Measurements from ENCODE around the gene CNIH4.
"Not testable (repeated sequence)": the region's sequence is repeated elsewhere in the genome, so short reads cannot be mapped to it uniquely, and the experiment has no call there.

Gene CNIH4

DNA sequence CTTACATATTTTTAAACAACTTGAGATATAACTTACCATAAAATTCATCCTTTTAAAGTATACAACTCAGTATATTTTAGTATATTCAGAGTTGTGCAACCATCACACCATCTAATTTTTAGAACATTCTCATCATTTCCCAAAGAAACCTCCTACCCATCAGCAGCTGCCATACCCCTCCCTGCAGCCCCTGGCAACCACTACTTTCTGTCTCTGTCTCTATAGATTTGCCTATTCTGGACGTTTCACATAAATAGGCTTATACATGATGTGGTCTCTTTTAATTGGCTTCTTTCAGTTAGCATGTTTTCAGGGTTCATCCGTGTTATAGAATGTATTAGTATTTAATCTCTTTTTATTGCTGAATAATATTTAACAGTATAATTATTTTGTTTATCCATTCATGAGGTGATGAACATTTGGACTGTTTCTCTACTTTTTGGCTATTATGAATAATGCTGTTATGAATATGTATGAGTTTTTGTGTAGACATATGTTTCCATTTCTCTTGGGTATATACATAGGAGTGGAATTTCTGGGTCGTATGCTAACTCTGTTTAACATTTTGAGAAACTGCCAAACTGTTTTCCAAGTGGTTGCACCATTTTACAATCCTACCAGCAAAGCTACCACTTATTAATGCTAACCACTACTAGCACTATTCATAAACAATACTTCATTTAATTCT, 48.4 kb downstream of the CNIH4 start:
- no peak for FAIRE-seq

GRCh38 chr1:224405604-224405970, 48.9 kb downstream of the CNIH4 start:
- FAIRE-seq = no peak

- FAIRE-seq = no peak
These were observed 49.5 kb downstream of the CNIH4 start for GRCh38 chr1:224406216-224406615.

DNA sequence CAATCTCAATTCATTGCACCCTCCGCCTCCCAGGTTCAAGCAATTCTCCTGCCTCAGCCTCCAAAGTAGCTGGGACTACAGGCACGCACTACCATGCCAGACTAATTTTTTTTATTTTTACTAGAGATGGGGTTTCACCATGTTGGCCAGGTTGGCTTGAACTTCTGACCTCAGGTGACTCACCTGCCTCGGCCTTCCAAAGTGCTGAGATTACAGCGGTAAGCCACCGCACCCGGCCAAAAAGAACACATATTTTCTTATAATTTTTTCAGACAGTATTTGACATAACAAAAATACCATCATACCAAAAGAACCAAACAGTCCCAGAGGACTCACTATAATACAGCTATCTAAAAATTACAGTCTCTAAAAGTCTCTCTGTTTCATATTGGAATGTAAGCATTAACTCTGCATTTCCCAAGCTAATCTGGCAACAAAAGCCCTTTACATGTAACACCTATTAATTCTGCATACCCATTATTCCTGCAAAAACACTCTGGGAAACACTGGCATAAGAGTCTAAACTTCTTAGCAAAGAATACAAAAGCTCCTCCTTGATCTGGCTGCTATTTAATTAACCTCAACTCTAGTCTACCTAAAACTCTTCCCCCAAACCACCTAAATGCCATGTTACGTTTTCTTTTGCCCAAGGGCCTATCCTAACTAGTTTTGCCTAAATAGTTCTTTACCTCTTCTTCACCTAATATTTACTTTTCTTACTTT, 51.1 kb downstream of the CNIH4 start:
- no peak for FAIRE-seq

DNA sequence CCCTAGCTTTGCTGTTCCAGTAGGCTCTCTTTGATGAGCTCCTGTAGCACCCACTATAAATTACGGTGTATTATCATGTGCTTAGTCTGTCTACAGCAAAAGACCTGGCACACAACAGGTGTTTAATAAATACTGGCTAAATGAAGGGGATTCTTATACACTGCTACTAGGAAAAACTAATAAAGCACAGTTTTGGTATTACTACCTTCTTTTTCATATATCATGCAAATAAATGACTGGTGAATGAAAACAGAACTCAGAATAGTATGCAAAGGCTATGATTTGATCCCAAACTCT, 51.6 kb downstream of the CNIH4 start:
- FAIRE-seq = no peak

DNA sequence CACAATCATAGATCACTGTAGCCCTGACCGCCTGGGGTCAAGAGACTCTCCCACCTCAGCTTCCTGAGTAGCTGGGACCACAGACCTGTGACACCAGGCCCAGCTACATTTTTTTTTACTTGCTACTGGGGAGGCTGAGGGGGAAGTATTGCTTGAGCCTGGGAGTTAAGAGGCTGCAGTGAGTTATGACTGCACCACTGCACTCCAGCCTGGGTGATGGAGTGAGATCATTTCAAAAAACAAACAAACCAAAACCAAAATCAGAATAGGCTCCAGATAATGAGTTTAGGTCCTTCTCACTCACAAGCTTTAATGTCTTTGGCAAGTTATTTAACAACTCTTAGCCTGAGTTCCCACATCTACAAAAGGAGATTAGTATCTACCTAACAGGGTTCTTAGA, 55.1 kb downstream of the CNIH4 start:
- FAIRE-seq = no peak

DNA sequence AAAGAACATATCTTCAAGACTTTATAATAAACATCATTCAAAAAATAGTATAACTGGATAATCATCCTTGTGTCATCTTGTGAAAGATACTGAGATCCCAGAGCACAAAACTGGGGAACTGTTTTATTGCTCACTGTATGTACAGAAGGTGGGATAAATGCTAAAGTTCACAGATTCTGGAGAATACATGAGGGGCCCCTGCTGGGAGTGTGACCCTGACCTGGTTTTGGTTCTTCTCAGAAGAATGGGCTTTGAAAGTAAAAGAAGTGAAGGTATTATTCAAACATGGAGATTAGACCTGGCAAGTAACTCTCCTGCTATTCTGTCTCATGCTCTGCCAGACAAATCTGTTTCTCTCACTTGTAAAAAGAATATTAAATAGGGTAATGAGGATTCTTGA, 63.4 kb downstream of the CNIH4 start:
- FAIRE-seq = peak; percentile 50

- FAIRE-seq = peak; percentile 20
These were observed 68.7 kb downstream of the CNIH4 start for GRCh38 chr1:224425279-224425884.

DNA sequence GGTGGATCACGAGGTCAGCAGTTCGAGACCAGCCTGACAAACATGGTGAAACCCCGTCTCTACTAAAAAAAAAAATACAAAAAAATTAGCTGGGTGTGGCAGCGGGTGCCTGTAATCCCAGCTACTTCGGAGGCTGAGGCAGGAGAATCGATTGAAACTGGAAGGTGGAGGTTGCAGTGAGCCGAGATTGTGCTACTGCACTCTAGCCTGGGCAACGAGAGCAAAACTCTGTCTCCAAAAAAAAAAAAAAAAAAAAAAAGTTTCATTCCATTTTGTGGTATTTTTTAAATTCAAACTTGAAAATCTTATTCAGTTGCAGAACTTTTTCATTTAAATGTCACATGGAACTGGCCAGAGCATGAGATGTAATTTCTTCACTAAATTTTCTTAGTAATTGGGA, 70.2 kb downstream of the CNIH4 start:
- not testable (repeated sequence) for FAIRE-seq

DNA sequence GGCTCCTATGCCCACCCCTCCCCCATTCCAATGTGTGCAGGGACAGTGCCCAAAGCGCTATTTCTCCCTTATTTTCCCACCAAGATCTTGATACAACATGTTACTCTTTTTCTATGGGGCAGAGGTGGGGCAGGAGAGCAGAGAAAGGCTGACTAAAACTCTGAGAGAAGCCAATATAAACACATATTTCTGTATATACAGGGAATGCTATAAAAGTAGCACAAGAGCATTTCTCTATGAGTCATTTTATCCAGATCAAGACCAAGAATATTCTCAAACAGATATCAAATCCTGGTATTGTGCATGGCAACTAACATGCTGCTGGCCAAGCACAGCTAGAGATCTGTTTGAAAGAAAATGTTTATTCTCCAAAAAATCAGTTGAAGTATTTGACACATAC, 70.7 kb downstream of the CNIH4 start:
- no peak for FAIRE-seq

GRCh38 chr1:224428713-224429112, 72.0 kb downstream of the CNIH4 start:
- FAIRE-seq = not testable (repeated sequence)
